Keratinocyte (primary cell): ENCODE data around the gene ANKRD7. TPM values are rescaled to one million over a fixed set of nuclear protein-coding genes. Genes with fewer than 3 reads are reported as not detected.

Experiments
- DNase-seq: peaks from one replicate; pipeline ENCODE4 v3.0.0-alpha.2; 2011; ENCODE audit warnings: low read depth, missing footprints, low spot score
- FAIRE-seq: peaks from 2 replicates; lab custom pipeline; 2011; peaks lifted over from hg19 to GRCh38; lab: Jason Lieb, UNC
- H2AFZ ChIP-seq: 2 replicates; pipeline ENCODE4 v1.6.0; 2012; ENCODE audit warnings: low read length, control low read depth, inconsistent platforms; ENCODE audit not compliant: control insufficient read depth
- H3K27ac ChIP-seq: 2 replicates; pipeline ENCODE4 v1.5.1; 2011; ENCODE audit warnings: low read length; ENCODE audit not compliant: control insufficient read depth, insufficient read depth
- H3K27me3 ChIP-seq: 3 replicates; pipeline ENCODE4 v1.6.0; 2011; ENCODE audit warnings: low read length; ENCODE audit not compliant: control insufficient read depth, insufficient read depth; ENCODE audit errors: extremely low read depth
- H3K36me3 ChIP-seq, 2 experiments: 2 replicates in 1 of 2; 3 replicates in 1 of 2; pipeline ENCODE4 v1.5.1; 2011; ENCODE audit warnings: low read length in 2 of 2, mild to moderate bottlenecking in 1 of 2; ENCODE audit not compliant: control insufficient read depth in 2 of 2, insufficient read depth in 2 of 2; ENCODE audit errors: extremely low read depth in 1 of 2
- H3K4me1 ChIP-seq: 3 replicates; pipeline ENCODE4 v1.5.1; 2011; ENCODE audit warnings: low read length; ENCODE audit not compliant: control insufficient read depth, insufficient read depth; ENCODE audit errors: extremely low read depth
- H3K4me2 ChIP-seq: 3 replicates; pipeline ENCODE4 v1.6.0; 2011; ENCODE audit warnings: low read depth, low read length; ENCODE audit not compliant: control insufficient read depth, insufficient read depth; ENCODE audit errors: extremely low read depth
- H3K4me3 ChIP-seq, 3 experiments: fragments of 200-600 bp in 1 of 3; sonication (generic) in 1 of 3; 2 replicates in 2 of 3; 3 replicates in 1 of 3; pipeline ENCODE4 v1.5.1; 2011 to 2016; ENCODE audit warnings: low read length in 3 of 3, mild to moderate bottlenecking in 3 of 3, control low read depth in 2 of 3, inconsistent platforms in 1 of 3, low read depth in 1 of 3, mixed read lengths in 1 of 3, mixed run types in 1 of 3, moderate library complexity in 1 of 3; ENCODE audit not compliant: control insufficient read depth in 2 of 3, insufficient read depth in 2 of 3; ENCODE audit errors: extremely low read depth in 1 of 3
- H3K79me2 ChIP-seq: 2 replicates; pipeline ENCODE4 v1.6.0; 2012; ENCODE audit warnings: low read length; ENCODE audit not compliant: control insufficient read depth, insufficient read depth
- H3K9ac ChIP-seq: 3 replicates; pipeline ENCODE4 v1.6.0; 2011; ENCODE audit warnings: low read length; ENCODE audit not compliant: control insufficient read depth, insufficient read depth; ENCODE audit errors: extremely low read depth
- H3K9me1 ChIP-seq: 3 replicates; pipeline ENCODE4 v1.6.0; 2011; ENCODE audit warnings: low read length; ENCODE audit not compliant: control insufficient read depth, insufficient read depth; ENCODE audit errors: extremely low read depth
- H3K9me3 ChIP-seq: 2 replicates; pipeline ENCODE4 v1.5.1; 2012; ENCODE audit warnings: low read depth, low read length; ENCODE audit not compliant: control insufficient read depth
- H4K20me1 ChIP-seq: 3 replicates; pipeline ENCODE4 v1.6.0; 2011; ENCODE audit warnings: low read length; ENCODE audit not compliant: control insufficient read depth, insufficient read depth; ENCODE audit errors: extremely low read depth
- EZH2 ChIP-seq: IDR thresholded peaks from one replicate; pipeline ENCODE4 v1.6.1; 2012; ENCODE audit warnings: inconsistent platforms, mild to moderate bottlenecking, low read length, moderate library complexity
- dilution Hi-C: fragments of 300-500 bp; cut with MboI; formaldehyde crosslinking; loops from one replicate; pipeline ENCODE4 v1.7.0; 2020; ENCODE audit warnings: low sequenced_read_pairs; ENCODE audit not compliant: extremely low pct_ligation_motif_present
- polyA plus RNA-seq, 5 experiments: library from polyadenylated mRNA; depleted of rRNA in 3 of 5; stranded (reverse) in 3 of 5; stranded (forward) in 1 of 5; unstranded in 1 of 5; fragments of >200 nt; gene quantifications; 1 replicate in 1 of 5; 2 replicates in 3 of 5; 3 replicates in 1 of 5; pipeline versions ENCODE4 v1.2.1 to v1.2.3, GENCODE V29; 2011 to 2012; ENCODE audit warnings: missing spikeins in 2 of 5, low read depth in 1 of 5, low replicate concordance in 1 of 5
- TF ChIP-seq, protein P1 (sequence below), 3 experiments: IDR thresholded peaks in 1 of 3; conservative IDR thresholded peaks in 1 of 3; optimal IDR thresholded peaks in 1 of 3; 2 replicates in 2 of 3; 3 replicates in 1 of 3; pipeline versions ENCODE3 to v1.5.1; 2011; ENCODE audit warnings: low read length in 3 of 3, mild to moderate bottlenecking in 3 of 3, moderate library complexity in 2 of 3, control low read depth in 1 of 3, inconsistent platforms in 1 of 3; ENCODE audit not compliant: insufficient read depth in 2 of 3; ENCODE audit errors: extremely low read depth in 1 of 3

The ANKRD7 gene
- polyA plus RNA-seq, 1 donor (not counting 4 experiments of a cell fraction or from before 2014, with no cell fraction given), result 0.26 TPM

DNA sequence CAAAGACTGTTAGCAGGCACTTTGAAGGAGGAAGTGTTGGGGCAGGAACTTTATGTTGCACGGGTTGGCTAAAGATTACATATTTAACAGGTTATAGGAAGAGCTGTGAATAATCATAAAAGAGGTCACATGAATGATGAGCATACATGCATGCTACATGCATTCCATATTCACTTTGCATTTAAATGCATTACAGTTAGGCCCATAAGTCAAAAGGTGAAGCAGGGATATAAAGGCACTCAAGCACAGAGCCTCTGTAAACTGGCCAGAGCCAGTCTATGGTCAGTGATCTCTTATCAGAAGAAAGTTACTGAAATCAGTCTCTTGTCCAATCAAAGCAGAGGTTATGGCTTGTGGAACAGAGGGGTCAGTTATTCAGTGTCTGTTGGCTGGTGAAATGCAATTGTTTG lies 7.3 kb upstream of the ANKRD7 start:
- DNase-seq (no peak), FAIRE-seq (no peak)
- H3K4me2 ChIP-seq, result no peak overlapping the region
- H3K27me3 ChIP-seq, result no peaks in the 10 kb centered on the region
- H2AFZ ChIP-seq, result no peak overlapping the region
- dilution Hi-C loops, result no loop called here
- no peaks in the 10 kb centered on the region for H3K79me2 ChIP-seq
- H3K4me3 ChIP-seq, result no peak overlapping the region
- no peak overlapping the region for H3K27ac ChIP-seq
- H4K20me1 ChIP-seq, result no peaks in the 10 kb centered on the region
- H3K9me1 ChIP-seq, result no peaks in the 10 kb centered on the region
- H3K36me3 ChIP-seq, result no peaks in the 10 kb centered on the region
- H3K4me1 ChIP-seq, result peaks cover 6% of the 10 kb centered on the region
- H3K9me3 ChIP-seq, result no peaks in the 10 kb centered on the region
- H3K9ac ChIP-seq, result no peak overlapping the region
- TF ChIP-seq, protein P1, sequence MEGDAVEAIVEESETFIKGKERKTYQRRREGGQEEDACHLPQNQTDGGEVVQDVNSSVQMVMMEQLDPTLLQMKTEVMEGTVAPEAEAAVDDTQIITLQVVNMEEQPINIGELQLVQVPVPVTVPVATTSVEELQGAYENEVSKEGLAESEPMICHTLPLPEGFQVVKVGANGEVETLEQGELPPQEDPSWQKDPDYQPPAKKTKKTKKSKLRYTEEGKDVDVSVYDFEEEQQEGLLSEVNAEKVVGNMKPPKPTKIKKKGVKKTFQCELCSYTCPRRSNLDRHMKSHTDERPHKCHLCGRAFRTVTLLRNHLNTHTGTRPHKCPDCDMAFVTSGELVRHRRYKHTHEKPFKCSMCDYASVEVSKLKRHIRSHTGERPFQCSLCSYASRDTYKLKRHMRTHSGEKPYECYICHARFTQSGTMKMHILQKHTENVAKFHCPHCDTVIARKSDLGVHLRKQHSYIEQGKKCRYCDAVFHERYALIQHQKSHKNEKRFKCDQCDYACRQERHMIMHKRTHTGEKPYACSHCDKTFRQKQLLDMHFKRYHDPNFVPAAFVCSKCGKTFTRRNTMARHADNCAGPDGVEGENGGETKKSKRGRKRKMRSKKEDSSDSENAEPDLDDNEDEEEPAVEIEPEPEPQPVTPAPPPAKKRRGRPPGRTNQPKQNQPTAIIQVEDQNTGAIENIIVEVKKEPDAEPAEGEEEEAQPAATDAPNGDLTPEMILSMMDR (optimal IDR thresholded peaks at IDR 0.05 in 1 of 3, IDR thresholded peaks at IDR 0.05 in 1 of 3, conservative IDR thresholded peaks at IDR 0.05 in 1 of 3; ENCODE audit: extremely low read depth in 1 of 3, insufficient read depth in 2 of 3, low read length in 3 of 3), result no peak
- no peak for TF ChIP-seq EZH2

DNA sequence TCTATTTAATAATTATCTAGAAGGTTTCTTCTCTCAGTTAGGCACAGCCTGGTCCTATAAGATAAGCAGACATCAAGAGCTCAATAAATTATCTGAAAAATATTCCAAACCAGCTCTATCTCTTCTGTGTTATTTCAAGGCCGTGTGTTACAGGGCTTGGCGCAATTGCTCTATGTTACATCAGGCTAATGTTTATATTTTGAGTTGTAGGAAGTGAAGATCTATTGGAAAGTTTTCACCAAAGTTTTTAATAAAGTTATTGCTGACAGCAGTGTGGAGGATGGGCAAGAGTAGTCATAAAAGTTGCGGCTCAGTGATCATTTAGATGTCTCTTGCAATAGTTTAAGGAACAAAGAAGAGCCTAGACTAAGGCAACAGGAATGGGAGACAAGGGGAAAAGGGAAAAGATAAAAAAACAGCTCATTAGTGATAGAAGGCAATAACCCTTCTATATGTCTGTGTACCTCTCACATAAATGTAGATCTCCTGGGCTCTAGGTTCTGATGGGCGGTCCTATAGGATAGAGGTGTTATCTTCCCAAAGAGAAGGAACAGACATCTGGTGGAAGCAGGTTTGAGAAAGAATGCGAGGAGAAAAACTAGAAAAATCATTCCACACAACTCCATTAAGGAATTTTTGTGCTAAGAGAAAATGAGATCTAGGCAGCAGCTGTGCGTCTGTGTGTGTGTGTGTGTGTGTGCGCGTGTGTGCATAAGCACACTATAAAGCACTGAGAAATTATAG lies 5.9 kb upstream of the ANKRD7 start:
- H3K4me1 ChIP-seq, result peaks cover 6% of the 10 kb centered on the region
- TF ChIP-seq EZH2, result no peak
- TF ChIP-seq, protein P1 (optimal IDR thresholded peaks at IDR 0.05 in 1 of 3, IDR thresholded peaks at IDR 0.05 in 1 of 3, conservative IDR thresholded peaks at IDR 0.05 in 1 of 3; ENCODE audit: extremely low read depth in 1 of 3, insufficient read depth in 2 of 3, low read length in 3 of 3), result no peak
- no peak overlapping the region for H3K27ac ChIP-seq
- H3K36me3 ChIP-seq, result no peaks in the 10 kb centered on the region
- dilution Hi-C loops, result no loop called here
- H3K9ac ChIP-seq, result no peak overlapping the region
- no peaks in the 10 kb centered on the region for H3K27me3 ChIP-seq
- no peak overlapping the region for H3K4me3 ChIP-seq
- H3K9me3 ChIP-seq, result no peaks in the 10 kb centered on the region
- no peak overlapping the region for H3K4me2 ChIP-seq
- H3K9me1 ChIP-seq, result no peaks in the 10 kb centered on the region
- H2AFZ ChIP-seq, result no peak overlapping the region
- DNase-seq (no peak), FAIRE-seq (no peak)
- no peaks in the 10 kb centered on the region for H4K20me1 ChIP-seq
- no peaks in the 10 kb centered on the region for H3K79me2 ChIP-seq
